DOHH2 (cell line): ENCODE results near the gene CCM2.

Experiments
- H3F3A ChIP-seq: fragments of 200-600 bp; sonication (generic), shearing (Covaris generic); 2 replicates; pipeline ENCODE4 v1.6.0; 2016; ENCODE audit warnings: antibody characterized with exemption, mild to moderate bottlenecking; ENCODE audit not compliant: control insufficient read depth, insufficient read depth
- H3K27ac ChIP-seq: fragments of 200-600 bp; sonication (generic); 2 replicates; pipeline ENCODE4 v1.5.1; 2014; ENCODE audit warnings: low read depth, mild to moderate bottlenecking, low read length, moderate library complexity
- H3K27me3 ChIP-seq: fragments of 200-600 bp; sonication (generic); 2 replicates; pipeline ENCODE4 v1.6.1; 2014; ENCODE audit warnings: mild to moderate bottlenecking, low read length, mixed read lengths; ENCODE audit not compliant: control insufficient read depth
- H3K36me3 ChIP-seq: fragments of 200-600 bp; sonication (generic); 2 replicates; pipeline ENCODE4 v1.6.1; 2014; ENCODE audit warnings: mild to moderate bottlenecking, low read length, moderate library complexity, mixed read lengths; ENCODE audit not compliant: control insufficient read depth
- H3K4me1 ChIP-seq: fragments of 200-600 bp; sonication (generic); 2 replicates; pipeline ENCODE4 v1.6.1; 2014; ENCODE audit warnings: mild to moderate bottlenecking, low read length, mixed read lengths; ENCODE audit not compliant: control insufficient read depth
- H3K4me2 ChIP-seq: fragments of 200-600 bp; sonication (generic); 2 replicates; pipeline ENCODE4 v1.6.0; 2014; ENCODE audit warnings: mild to moderate bottlenecking, low read length, moderate library complexity
- H3K4me3 ChIP-seq: fragments of 200-600 bp; sonication (generic); 2 replicates; pipeline ENCODE4 v1.5.1; 2014; ENCODE audit warnings: mild to moderate bottlenecking, low read length, mixed read lengths
- H3K79me2 ChIP-seq: fragments of 200-600 bp; sonication (generic); 2 replicates; pipeline ENCODE4 v1.6.1; 2014; ENCODE audit warnings: mild to moderate bottlenecking, low read length, mixed read lengths; ENCODE audit not compliant: control insufficient read depth
- H3K9me2 ChIP-seq: fragments of 200-600 bp; sonication (generic); replicated peaks from 2 replicates; pipeline ENCODE4 v1.6.1; 2014; ENCODE audit warnings: mild to moderate bottlenecking, low read length, mixed read lengths; ENCODE audit not compliant: control insufficient read depth
- H3K9me3 ChIP-seq: fragments of 200-600 bp; sonication (generic); 2 replicates; pipeline ENCODE4 v1.6.1; 2014; ENCODE audit warnings: antibody characterized with exemption, low read length, mixed read lengths; ENCODE audit not compliant: control insufficient read depth, insufficient read depth
- H4K20me1 ChIP-seq: fragments of 200-600 bp; sonication (generic); 2 replicates; pipeline ENCODE4 v1.6.0; 2014; ENCODE audit warnings: low read depth, mild to moderate bottlenecking, antibody characterized with exemption, low read length, moderate library complexity; ENCODE audit not compliant: control insufficient read depth, insufficient read depth
- CTCF ChIP-seq: fragments of 200-600 bp; sonication (generic); IDR thresholded peaks from one replicate; pipeline ENCODE4 v1.5.1; 2014; ENCODE audit warnings: antibody characterized with exemption, mild to moderate bottlenecking, low read depth, low read length; ENCODE audit not compliant: poor library complexity, severe bottlenecking
- EZH2phosphoT487 ChIP-seq: fragments of 200-600 bp; sonication (generic); IDR thresholded peaks from 2 replicates; pipeline ENCODE4 v1.6.1; 2017; ENCODE audit warnings: borderline replicate concordance, mild to moderate bottlenecking, antibody characterized with exemption, low read length, moderate library complexity, mixed read lengths

Gene CCM2

GRCh38 chr7:45075871-45076796 is 76.1 kb downstream of the CCM2 start:
- no peaks in the 10 kb centered on the region for H3K4me1 ChIP-seq
- H3K36me3 ChIP-seq = peaks cover 63% of the 10 kb centered on the region
- no peaks in the 10 kb centered on the region for H3K9me2 ChIP-seq
- peaks cover 8% of the 10 kb centered on the region; the same call in 1 of the 2 replicates for H4K20me1 ChIP-seq
- H3F3A ChIP-seq = 0 out of 2 replicates have a peak, but pooled peaks cover 4% of the 10 kb centered on the region
- H3K9me3 ChIP-seq = no peaks in the 10 kb centered on the region
- H3K4me3 ChIP-seq = no peak overlapping the region
- no peaks in the 10 kb centered on the region for H3K27me3 ChIP-seq
- no peak overlapping the region for H3K27ac ChIP-seq
- no peak overlapping the region for H3K4me2 ChIP-seq
- no peaks in the 10 kb centered on the region for H3K79me2 ChIP-seq
- no peak for TF ChIP-seq CTCF
- TF ChIP-seq EZH2phosphoT487 = no peak

- no peak overlapping the region for H3K27ac ChIP-seq
- no peak for TF ChIP-seq EZH2phosphoT487
- no peak for TF ChIP-seq CTCF
- H3K79me2 ChIP-seq = no peaks in the 10 kb centered on the region
These were observed 76.9 kb downstream of the CCM2 start for GRCh38 chr7:45076946-45077345.

DNA sequence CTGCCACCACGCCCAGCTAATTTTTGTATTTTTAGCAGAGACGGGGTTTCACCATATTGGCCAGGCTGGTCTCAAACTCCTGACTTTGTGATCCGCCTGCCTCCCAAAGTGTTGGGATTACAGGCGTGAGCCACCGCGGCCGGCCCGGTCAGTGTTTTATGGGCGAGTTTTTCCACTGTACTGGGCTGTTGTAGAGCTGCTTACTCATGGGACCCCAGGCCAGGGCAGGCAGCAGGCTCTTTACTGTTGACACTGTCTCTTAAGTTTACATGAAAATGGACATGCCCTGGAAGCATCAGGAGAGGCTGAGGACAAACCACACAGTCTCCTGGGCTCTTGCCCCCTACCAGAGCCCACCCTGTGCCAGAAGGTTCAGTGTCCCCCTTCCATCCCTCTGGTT is 77.6 kb downstream of the CCM2 start:
- H3K9me3 ChIP-seq = no peaks in the 10 kb centered on the region
- TF ChIP-seq CTCF = no peak
- TF ChIP-seq EZH2phosphoT487 = no peak
- H3K27me3 ChIP-seq = no peaks in the 10 kb centered on the region
- peaks cover 49% of the 10 kb centered on the region for H3K36me3 ChIP-seq
- H3K4me1 ChIP-seq = no peaks in the 10 kb centered on the region
- H3K4me3 ChIP-seq = no peak overlapping the region
- H3K9me2 ChIP-seq = no peaks in the 10 kb centered on the region
- no peak overlapping the region for H3K27ac ChIP-seq
- 0 out of 2 replicates have a peak, but pooled peaks cover 3% of the 10 kb centered on the region for H4K20me1 ChIP-seq
- no peak overlapping the region for H3K4me2 ChIP-seq
- H3K79me2 ChIP-seq = no peaks in the 10 kb centered on the region
- H3F3A ChIP-seq = 0 out of 2 replicates have a peak, but pooled peaks cover 4% of the 10 kb centered on the region

More at GRCh38 chr7:45076946-45077345, 76.9 kb downstream of the CCM2 start:
- Histone ChIP-seq H4K20me1 (peaks cover 7% of the 10 kb centered on the region; the same call in 1 of the 2 replicates), H3K4me3 (no peak overlapping the region), H3F3A (0 out of 2 replicates have a peak, but pooled peaks cover 4% of the 10 kb centered on the region), H3K36me3 (peaks cover 55% of the 10 kb centered on the region), H3K4me1 (no peaks in the 10 kb centered on the region), H3K9me2 (no peaks in the 10 kb centered on the region), H3K4me2 (no peak overlapping the region), H3K9me3 (no peaks in the 10 kb centered on the region), H3K27me3 (no peaks in the 10 kb centered on the region)
